Brain microvascular endothelial cell (primary cell): Measurements from ENCODE around the gene C12orf57.

Source experiments
- DNase-seq: peaks from one replicate; pipeline ENCODE4 v3.0.0-alpha.2; 2020
- H3K27ac ChIP-seq: fragments of 250-450 bp; sonication (Bioruptor Pico); 2 replicates; pipeline ENCODE4 v1.5.1; 2020; ENCODE audit warnings: mild to moderate bottlenecking, moderate library complexity
- H3K27me3 ChIP-seq: fragments of 250-450 bp; sonication (Bioruptor Pico); replicated peaks from 2 replicates; pipeline ENCODE4 v1.5.1; 2020; ENCODE audit warnings: mild to moderate bottlenecking
- H3K36me3 ChIP-seq: fragments of 250-450 bp; sonication (Bioruptor Pico); replicated peaks from 2 replicates; pipeline ENCODE4 v1.5.1; 2020; ENCODE audit warnings: mild to moderate bottlenecking
- H3K4me3 ChIP-seq: 2 replicates; pipeline ENCODE4 v1.5.1; 2011; ENCODE audit warnings: low read depth, mild to moderate bottlenecking, control low read depth, low read length, moderate library complexity
- in situ Hi-C: cut with HindIII; loops from 2 replicates; pipeline ENCODE4 v1.10.0; 2017; ENCODE audit warnings: low sequenced_read_pairs, low pct_ligation_motif_present
- TF ChIP-seq, protein P1 (sequence below): IDR thresholded peaks from 2 replicates; pipeline ENCODE4 v1.5.1; 2011; ENCODE audit warnings: low read depth, mild to moderate bottlenecking, moderate library complexity, low read length, control low read depth, inconsistent platforms; ENCODE audit errors: missing control alignments

Gene C12orf57

GRCh38 chr12:6943722-6944380 lies at the start of gene C12orf57, which contains the start of gene RNU7-1:
C12orf57 (plus strand) TSS chr12:6944022; CDS start chr12:6944122, 100 bp downstream.
RNU7-1 (plus strand) TSS chr12:6943816.
- Histone ChIP-seq H3K27ac (peak within 1 kb of the TSS; percentile 93), H3K27me3 (no peaks in the 10 kb centered on the region), H3K36me3 (peaks cover 11% of the 10 kb centered on the region), H3K4me3 (peak within 1 kb of the TSS; percentile 87)
- peak; percentile 85 for DNase-seq
- TF ChIP-seq, protein P1, sequence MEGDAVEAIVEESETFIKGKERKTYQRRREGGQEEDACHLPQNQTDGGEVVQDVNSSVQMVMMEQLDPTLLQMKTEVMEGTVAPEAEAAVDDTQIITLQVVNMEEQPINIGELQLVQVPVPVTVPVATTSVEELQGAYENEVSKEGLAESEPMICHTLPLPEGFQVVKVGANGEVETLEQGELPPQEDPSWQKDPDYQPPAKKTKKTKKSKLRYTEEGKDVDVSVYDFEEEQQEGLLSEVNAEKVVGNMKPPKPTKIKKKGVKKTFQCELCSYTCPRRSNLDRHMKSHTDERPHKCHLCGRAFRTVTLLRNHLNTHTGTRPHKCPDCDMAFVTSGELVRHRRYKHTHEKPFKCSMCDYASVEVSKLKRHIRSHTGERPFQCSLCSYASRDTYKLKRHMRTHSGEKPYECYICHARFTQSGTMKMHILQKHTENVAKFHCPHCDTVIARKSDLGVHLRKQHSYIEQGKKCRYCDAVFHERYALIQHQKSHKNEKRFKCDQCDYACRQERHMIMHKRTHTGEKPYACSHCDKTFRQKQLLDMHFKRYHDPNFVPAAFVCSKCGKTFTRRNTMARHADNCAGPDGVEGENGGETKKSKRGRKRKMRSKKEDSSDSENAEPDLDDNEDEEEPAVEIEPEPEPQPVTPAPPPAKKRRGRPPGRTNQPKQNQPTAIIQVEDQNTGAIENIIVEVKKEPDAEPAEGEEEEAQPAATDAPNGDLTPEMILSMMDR, result no peak
- in situ Hi-C loops, result no loop called here

- TF ChIP-seq, protein P1, result no peak
- no peak overlapping the region for H3K4me3 ChIP-seq
- in situ Hi-C loops, result no loop called here
- no peak for DNase-seq
- H3K36me3 ChIP-seq, result no peaks in the 10 kb centered on the region
- no peak overlapping the region for H3K27ac ChIP-seq
- no peaks in the 10 kb centered on the region for H3K27me3 ChIP-seq
Measured at GRCh38 chr12:6894321-6894720, 49.5 kb upstream of the C12orf57 start.

DNA sequence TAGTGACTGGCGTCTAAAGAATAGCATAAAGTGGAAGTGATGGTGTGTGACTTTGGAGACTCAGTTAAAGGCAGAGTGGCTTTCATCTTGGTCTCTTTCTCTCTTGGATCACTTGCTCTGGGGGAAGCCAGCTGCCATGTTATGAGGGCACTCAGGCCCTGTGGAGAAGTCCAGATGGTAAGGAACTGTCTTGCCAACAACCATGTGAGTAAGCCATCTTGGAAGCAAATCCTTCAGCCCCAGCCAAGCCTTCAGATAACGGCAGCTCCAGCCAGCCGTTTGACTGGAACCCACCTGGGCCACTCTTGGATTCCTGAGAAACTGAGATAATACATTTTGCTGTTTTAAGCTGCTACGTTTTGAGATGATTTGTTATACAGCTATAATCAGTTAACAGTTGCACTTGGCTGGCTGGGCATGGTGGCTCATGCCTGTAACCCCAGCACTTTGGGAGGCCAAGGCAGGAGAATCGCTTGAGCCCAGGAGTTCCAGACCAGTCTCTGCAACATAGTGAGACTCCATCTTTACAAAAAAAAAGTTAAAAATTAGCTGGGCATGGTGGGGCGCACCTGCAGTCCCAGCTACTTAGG lies 46.9 kb upstream of the C12orf57 start:
- H3K27me3 ChIP-seq, result no peaks in the 10 kb centered on the region
- DNase-seq, result no peak
- no peak overlapping the region for H3K4me3 ChIP-seq
- TF ChIP-seq, protein P1, result no peak
- H3K36me3 ChIP-seq, result no peaks in the 10 kb centered on the region
- in situ Hi-C loops, result no loop called here
- H3K27ac ChIP-seq, result no peak overlapping the region

- TF ChIP-seq, protein P1, result no peak
- H3K27ac ChIP-seq, result no peak overlapping the region
- in situ Hi-C loops, result no loop called here
- no peak for DNase-seq
- H3K36me3 ChIP-seq, result no peaks in the 10 kb centered on the region
- H3K27me3 ChIP-seq, result no peaks in the 10 kb centered on the region
- H3K4me3 ChIP-seq, result no peak overlapping the region
Measured at GRCh38 chr12:6899427-6899826, 44.4 kb upstream of the C12orf57 start.

- H3K27ac ChIP-seq, result no peak overlapping the region
- in situ Hi-C loops, result no loop called here
Measured at GRCh38 chr12:6899837-6900519, 43.8 kb upstream of the C12orf57 start.

More at GRCh38 chr12:6899837-6900519, 43.8 kb upstream of the C12orf57 start:
- H3K4me3 ChIP-seq, result no peak overlapping the region
- no peak for DNase-seq
- TF ChIP-seq, protein P1, result no peak
- H3K36me3 ChIP-seq, result no peaks in the 10 kb centered on the region
- no peaks in the 10 kb centered on the region for H3K27me3 ChIP-seq
